Right cardiac atrium (tissue), 5 donors: ENCODE data around the gene GSE1. TPM values are rescaled to one million over a fixed set of nuclear protein-coding genes. Genes with fewer than 3 reads are reported as not detected.

Experiments
- ATAC-seq, 2 donors: fragments of 200-7000 bp; cut with Tn5 transposase; one replicate each; pipeline versions ENCODE4 v1.8.0 to v1.9.1; 2020; ENCODE audit warnings: moderate library complexity in 2 of 2, mild to moderate bottlenecking in 1 of 2
- DNase-seq, 3 donors: peaks; one replicate each; pipeline ENCODE4 v3.0.0-alpha.2; 2020
- H3K27ac ChIP-seq: one replicate; pipeline ENCODE4 v1.5.1; 2013; ENCODE audit warnings: mild to moderate bottlenecking, low read length, control low read depth, moderate library complexity
- H3K27me3 ChIP-seq: one replicate; pipeline ENCODE4 v1.6.1; 2013; ENCODE audit not compliant: control insufficient read depth, insufficient read depth
- H3K4me1 ChIP-seq: one replicate; pipeline ENCODE4 v1.6.1; 2013; ENCODE audit warnings: low read length; ENCODE audit not compliant: control insufficient read depth, insufficient read depth
- H3K4me3 ChIP-seq: one replicate; pipeline ENCODE4 v1.5.1; 2013; ENCODE audit warnings: low read length, control low read depth
- H3K9me3 ChIP-seq: one replicate; pipeline ENCODE4 v1.6.1; 2013; ENCODE audit warnings: low read length; ENCODE audit not compliant: control insufficient read depth
- WGBS: extraction: QIAGEN DNeasy Blood & Tissue Kit; methylation state at CpG from one replicate; pipeline ENCODE4 v1.1.7; 2013; 5-methylcytosine and 5-hydroxymethylcytosine counted together
- intact Hi-C, 4 donors: fragments of 100-400 bp; cut with DNase I; formaldehyde crosslinking; loops; one replicate each; pipeline versions ENCODE4 v1.11.0 to v1.14.0; 2022 to 2023
- polyA plus RNA-seq: library from polyadenylated mRNA; stranded (reverse); fragments of 200-250 nt; gene quantifications from one replicate; pipeline ENCODE4 v1.2.3, GENCODE V29; 2013
- total RNA-seq, 4 donors: library from RNA; stranded (reverse); fragmentation: NEBNext Ultra II Directional; extraction: Animal tissue kit (Norgen Biotek cat#: 25700); gene quantifications; one replicate each; pipeline ENCODE4 v1.2.1, GENCODE V29; 2021
- donor health status: healthy with polysubstance abuse.
- donor health status: DM: no; HTN: yes; CAD: no.
- donor health status: DM: no; HTN: no; CAD: no.
- donor health status: DM: no; HTN: yes; CAD: no; lungs with severe emphysema.
- donor health status: DM: yes; HTN: yes; CAD: no.

The GSE1 gene
- total and polyA plus RNA-seq, 5 donors = 40.3 to 99.8 (median 87.6) TPM

GRCh38 chr16:85667841-85668413 is 54.8 kb downstream of the GSE1 start:
- DNase-seq (peak in 1 of 3 donors; percentile 44), ATAC-seq (no peak)
- 85% methylated on average over 16 of the region's 16 CpGs for WGBS

GRCh38 chr16:85668676-85669424 is 55.7 kb downstream of the GSE1 start:
- intact Hi-C loops = no loop called here
- no peak overlapping the region for H3K4me3 ChIP-seq
- H3K27me3 ChIP-seq = no peaks in the 10 kb centered on the region
- WGBS = 95% methylated on average over 10 of the region's 10 CpGs
- ATAC-seq = no peak
- no peak overlapping the region for H3K27ac ChIP-seq
- H3K9me3 ChIP-seq = no peaks in the 10 kb centered on the region
- peaks cover 2% of the 10 kb centered on the region for H3K4me1 ChIP-seq
- DNase-seq = peak in 1 of 3 donors; percentile 42

More at GRCh38 chr16:85667841-85668413, 54.8 kb downstream of the GSE1 start:
- Histone ChIP-seq H3K4me1 (no peaks in the 10 kb centered on the region), H3K27ac (no peak overlapping the region), H3K27me3 (no peaks in the 10 kb centered on the region), H3K4me3 (no peak overlapping the region), H3K9me3 (no peaks in the 10 kb centered on the region)
- intact Hi-C loops = no loop called here

- ATAC-seq (no peak), DNase-seq (peak in 1 of 3 donors; percentile 40)
- H3K27ac ChIP-seq = no peak overlapping the region
- 97% methylated on average over 14 of the region's 14 CpGs for WGBS
- H3K9me3 ChIP-seq = no peaks in the 10 kb centered on the region
- no peaks in the 10 kb centered on the region for H3K27me3 ChIP-seq
- intact Hi-C loops = no loop called here
- peaks cover 2% of the 10 kb centered on the region for H3K4me1 ChIP-seq
- no peak overlapping the region for H3K4me3 ChIP-seq
Measured at GRCh38 chr16:85670840-85671239, 57.7 kb downstream of the GSE1 start.

- Histone ChIP-seq H3K9me3 (no peaks in the 10 kb centered on the region), H3K4me1 (peaks cover 2% of the 10 kb centered on the region), H3K27me3 (no peaks in the 10 kb centered on the region), H3K4me3 (no peak overlapping the region), H3K27ac (peak overlapping the region; percentile 14)
- WGBS = 39% methylated on average over 19 of the region's 19 CpGs
- peak; percentile 91 to 94 for ATAC-seq
- DNase-seq = peak; percentile 67 to 90 (median 85)
- intact Hi-C loops = no loop called here
Measured at GRCh38 chr16:85673529-85674417, 60.7 kb downstream of the GSE1 start.

GRCh38 chr16:85674418-85674755 is 61.3 kb downstream of the GSE1 start:
- H3K4me1 ChIP-seq = peaks cover 2% of the 10 kb centered on the region
- no peak overlapping the region for H3K4me3 ChIP-seq
- no peaks in the 10 kb centered on the region for H3K27me3 ChIP-seq
- ATAC-seq = no peak
- H3K9me3 ChIP-seq = no peaks in the 10 kb centered on the region
- DNase-seq = peak in 1 of 3 donors; percentile 1
- 59% methylated on average over 4 of the region's 4 CpGs for whole genome bisulfite sequencing
- no peak overlapping the region for H3K27ac ChIP-seq
- intact Hi-C loops = no loop called here

- intact Hi-C loops = no loop called here
- Histone ChIP-seq H3K4me1 (peaks cover 2% of the 10 kb centered on the region), H3K9me3 (no peaks in the 10 kb centered on the region), H3K27me3 (no peaks in the 10 kb centered on the region), H3K4me3 (no peak overlapping the region), H3K27ac (no peak overlapping the region)
- ATAC-seq = no peak
- no peak for DNase-seq
- 88% methylated on average over 6 of the region's 6 CpGs for WGBS
Measured at GRCh38 chr16:85674828-85675227, 61.7 kb downstream of the GSE1 start.

GRCh38 chr16:85675251-85675874 is 62.2 kb downstream of the GSE1 start:
- Histone ChIP-seq H3K27me3 (no peaks in the 10 kb centered on the region), H3K4me1 (peaks cover 2% of the 10 kb centered on the region), H3K9me3 (no peaks in the 10 kb centered on the region), H3K27ac (no peak overlapping the region), H3K4me3 (no peak overlapping the region)
- WGBS = 58% methylated on average over 4 of the region's 4 CpGs
- intact Hi-C loops = no loop called here
- ATAC-seq = no peak
- DNase-seq = peak in 1 of 3 donors; percentile 9

GRCh38 chr16:85676466-85676865 is 63.3 kb downstream of the GSE1 start:
- WGBS = 94% methylated on average over 7 of the region's 7 CpGs
- intact Hi-C loops = no loop called here
- no peak overlapping the region for H3K27ac ChIP-seq
- peaks cover 2% of the 10 kb centered on the region for H3K4me1 ChIP-seq
- no peaks in the 10 kb centered on the region for H3K9me3 ChIP-seq
- H3K27me3 ChIP-seq = no peaks in the 10 kb centered on the region
- H3K4me3 ChIP-seq = no peak overlapping the region
- ATAC-seq (no peak), DNase-seq (peak in 1 of 3 donors; percentile 16)

GRCh38 chr16:85677383-85677967 is 64.4 kb downstream of the GSE1 start:
- ATAC-seq = no peak

GRCh38 chr16:85678016-85678415 is 64.9 kb downstream of the GSE1 start:
- intact Hi-C loops = no loop called here
- Histone ChIP-seq H3K27me3 (no peaks in the 10 kb centered on the region), H3K9me3 (no peaks in the 10 kb centered on the region), H3K27ac (no peak overlapping the region), H3K4me1 (peaks cover 2% of the 10 kb centered on the region), H3K4me3 (no peak overlapping the region)
- DNase-seq = peak in 1 of 3 donors; percentile 16
- ATAC-seq = no peak
- 85% methylated on average over 8 of the region's 8 CpGs for WGBS

More at GRCh38 chr16:85677383-85677967, 64.4 kb downstream of the GSE1 start:
- no peaks in the 10 kb centered on the region for H3K9me3 ChIP-seq
- WGBS = 88% methylated on average over 6 of the region's 6 CpGs
- H3K27me3 ChIP-seq = no peaks in the 10 kb centered on the region
- intact Hi-C loops = no loop called here
- no peak overlapping the region for H3K4me3 ChIP-seq
- peak in 1 of 3 donors; percentile 1 for DNase-seq
- peaks cover 2% of the 10 kb centered on the region for H3K4me1 ChIP-seq
- H3K27ac ChIP-seq = no peak overlapping the region
